SJCRH30 (cell line): ENCODE data around the gene NDRG2. TPM values are rescaled to one million over a fixed set of nuclear protein-coding genes. Genes with fewer than 3 reads are reported as not detected.

Experiments used
- DNase-seq, 2 experiments: peaks; one replicate each; pipeline ENCODE4 v3.0.0-alpha.2; 2015 to 2020
- H3K27ac ChIP-seq: fragments of 250-450 bp; sonication (Bioruptor Pico); 2 replicates; pipeline ENCODE4 v1.5.1; 2020; ENCODE audit warnings: mild to moderate bottlenecking, moderate library complexity
- H3K27me3 ChIP-seq: fragments of 250-450 bp; sonication (Bioruptor Pico); 2 replicates; pipeline ENCODE4 v1.5.1; 2020; ENCODE audit warnings: mild to moderate bottlenecking, moderate library complexity
- H3K36me3 ChIP-seq: fragments of 250-450 bp; sonication (Bioruptor Pico); 2 replicates; pipeline ENCODE4 v1.5.1; 2020; ENCODE audit warnings: mild to moderate bottlenecking, moderate library complexity
- H3K4me1 ChIP-seq: fragments of 250-450 bp; sonication (Bioruptor Pico); 2 replicates; pipeline ENCODE4 v1.5.1; 2020; ENCODE audit warnings: mild to moderate bottlenecking, moderate library complexity
- H3K4me3 ChIP-seq: fragments of 250-450 bp; sonication (Bioruptor Pico); 2 replicates; pipeline ENCODE4 v1.5.1; 2020; ENCODE audit warnings: mild to moderate bottlenecking, moderate library complexity
- H3K9me3 ChIP-seq: fragments of 250-450 bp; sonication (Bioruptor Pico); replicated peaks from 2 replicates; pipeline ENCODE4 v1.5.1; 2020; ENCODE audit warnings: mild to moderate bottlenecking, moderate library complexity
- total RNA-seq: library from RNA; depleted of rRNA; stranded (reverse); fragments of >200 nt; shearing (Covaris generic); gene quantifications from 2 replicates; pipeline ENCODE4 v1.2.3, GENCODE V29; 2014

Gene NDRG2
- total RNA-seq, 1 experiment from 2014 or later, result 5.8 TPM

GRCh38 chr14:21060614-21061346 lies 35.9 kb upstream of the NDRG2 start:
- Histone ChIP-seq H3K4me3 (no peak overlapping the region), H3K36me3 (no peaks in the 10 kb centered on the region), H3K27ac (no peak overlapping the region), H3K4me1 (no peaks in the 10 kb centered on the region; the same call in 1 of the 2 replicates), H3K27me3 (0 out of 2 replicates have a peak, but pooled peaks cover 8% of the 10 kb centered on the region), H3K9me3 (no peaks in the 10 kb centered on the region)
- no peak for DNase-seq

- Histone ChIP-seq H3K9me3 (no peaks in the 10 kb centered on the region), H3K27ac (no peak overlapping the region), H3K27me3 (0 out of 2 replicates have a peak, but pooled peaks cover 8% of the 10 kb centered on the region), H3K4me1 (no peaks in the 10 kb centered on the region; the same call in 1 of the 2 replicates), H3K36me3 (no peaks in the 10 kb centered on the region), H3K4me3 (no peak overlapping the region)
- DNase-seq, result no peak
Measured at GRCh38 chr14:21059842-21060613, 35.2 kb upstream of the NDRG2 start.

DNA sequence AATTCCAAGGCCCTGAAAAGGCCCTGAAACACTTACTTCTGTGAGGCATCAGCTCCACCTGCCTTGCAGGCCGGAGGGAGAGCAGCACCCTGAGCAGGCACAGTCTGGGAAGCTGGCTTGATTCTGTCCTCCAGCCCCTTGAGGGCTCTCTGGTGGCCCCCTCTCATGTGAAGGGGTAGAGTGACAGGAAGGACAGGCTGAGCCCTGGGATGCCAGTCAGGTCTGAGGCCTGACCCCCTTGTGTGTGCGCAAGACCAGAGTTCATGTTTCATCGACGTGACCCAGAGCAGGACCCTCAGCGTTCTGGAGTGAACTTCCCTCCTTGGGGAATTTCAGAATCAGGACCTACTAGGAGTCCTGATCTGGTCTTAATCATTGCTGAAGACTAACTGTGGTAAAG lies 34.0 kb upstream of the NDRG2 start:
- DNase-seq, result no peak
- H3K27ac ChIP-seq, result no peak overlapping the region
- H3K36me3 ChIP-seq, result no peaks in the 10 kb centered on the region
- H3K27me3 ChIP-seq, result peaks cover 12% of the 10 kb centered on the region; the same call in 1 of the 2 replicates
- H3K4me3 ChIP-seq, result no peak overlapping the region
- H3K9me3 ChIP-seq, result no peaks in the 10 kb centered on the region
- no peaks in the 10 kb centered on the region; the same call in 1 of the 2 replicates for H3K4me1 ChIP-seq

DNA sequence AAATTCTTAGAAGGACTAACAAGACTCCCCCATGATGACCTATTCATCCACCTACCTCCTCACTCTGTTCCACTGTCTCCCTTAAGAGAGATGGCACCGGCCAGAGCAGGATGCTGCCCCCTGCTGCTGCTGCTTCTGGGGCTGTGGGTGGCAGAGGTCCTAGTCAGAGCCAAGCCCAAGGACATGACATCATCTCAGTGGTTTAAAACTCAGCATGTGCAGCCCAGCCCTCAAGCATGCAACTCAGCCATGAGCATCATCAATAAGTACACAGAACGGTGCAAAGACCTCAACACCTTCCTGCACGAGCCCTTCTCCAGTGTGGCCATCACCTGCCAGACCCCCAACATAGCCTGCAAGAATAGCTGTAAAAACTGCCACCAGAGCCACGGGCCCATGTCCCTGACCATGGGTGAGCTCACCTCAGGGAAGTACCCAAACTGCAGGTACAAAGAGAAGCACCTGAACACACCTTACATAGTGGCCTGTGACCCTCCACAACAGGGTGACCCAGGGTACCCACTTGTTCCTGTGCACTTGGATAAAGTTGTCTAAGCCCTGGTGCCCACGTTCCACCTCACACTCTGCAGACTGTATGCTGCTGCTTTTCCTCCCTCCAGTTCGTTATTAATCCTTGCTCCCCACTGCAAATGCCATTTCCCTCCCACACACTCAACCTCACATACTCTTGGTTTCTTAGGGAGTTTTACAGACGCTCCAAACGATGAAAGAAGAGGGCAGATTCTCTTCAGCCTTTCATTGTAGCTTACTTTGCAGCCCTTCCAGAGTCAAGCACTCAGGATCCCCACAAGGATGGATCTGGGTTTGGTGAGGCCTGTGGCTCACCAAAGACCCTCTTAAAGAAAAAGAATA lies 33.2 kb upstream of the NDRG2 start, which contains the start of gene RNASE8:
TSS of gene RNASE8 (plus strand) at position 20 of the 873 bp plus-strand sequence. CDS start at position 91, 71 bp downstream.
- peaks cover 12% of the 10 kb centered on the region; the same call in 1 of the 2 replicates for H3K27me3 ChIP-seq
- H3K36me3 ChIP-seq, result no peaks in the 10 kb centered on the region
- H3K9me3 ChIP-seq, result no peaks in the 10 kb centered on the region
- H3K27ac ChIP-seq, result no peak within 1 kb of the TSS
- no peak within 1 kb of the TSS for H3K4me3 ChIP-seq
- no peaks in the 10 kb centered on the region for H3K4me1 ChIP-seq
- no peak for DNase-seq

DNA sequence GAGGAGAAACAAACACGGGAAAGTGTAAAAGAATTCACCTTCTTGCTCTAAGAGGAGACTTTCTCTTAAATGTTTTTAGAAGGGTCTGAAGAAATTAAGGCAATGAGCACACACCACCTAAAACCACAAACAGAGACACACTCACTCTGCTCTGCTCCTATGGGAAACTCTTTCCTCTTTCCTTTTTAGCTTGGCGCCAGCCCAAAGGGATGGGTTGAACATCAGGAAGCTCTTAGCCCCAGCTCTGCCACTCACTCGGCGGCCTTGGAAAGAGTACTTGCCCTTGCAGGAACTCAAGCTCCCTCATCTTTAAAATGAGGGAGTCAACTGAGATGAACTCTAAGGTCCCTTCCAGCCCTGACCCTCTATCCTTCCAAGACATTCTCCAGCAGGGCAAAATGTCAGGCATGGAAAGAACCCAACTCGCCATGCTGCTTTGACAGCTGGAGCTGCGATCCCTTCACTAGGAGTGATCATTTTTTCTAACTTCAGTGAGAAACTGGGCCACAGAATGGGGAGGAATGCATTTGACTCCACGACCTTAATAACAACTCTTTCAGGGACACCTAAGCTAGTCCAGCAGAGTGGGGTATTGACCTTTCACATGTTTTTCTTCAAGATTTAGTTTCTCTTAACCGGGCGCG lies 31.8 kb upstream of the NDRG2 start:
- Histone ChIP-seq H3K27ac (no peak overlapping the region), H3K36me3 (no peaks in the 10 kb centered on the region)
- DNase-seq, result no peak

GRCh38 chr14:21055432-21056117 lies 30.7 kb upstream of the NDRG2 start:
- peaks cover 5% of the 10 kb centered on the region; the same call in 1 of the 2 replicates for H3K27me3 ChIP-seq
- no peaks in the 10 kb centered on the region for H3K4me1 ChIP-seq
- no peak overlapping the region for H3K27ac ChIP-seq

More for the DNA sequence above, 31.8 kb upstream of the NDRG2 start:
- Histone ChIP-seq H3K4me1 (no peaks in the 10 kb centered on the region), H3K9me3 (no peaks in the 10 kb centered on the region), H3K27me3 (peaks cover 8% of the 10 kb centered on the region; the same call in 1 of the 2 replicates), H3K4me3 (no peak overlapping the region)

GRCh38 chr14:21054768-21055145 lies 29.9 kb upstream of the NDRG2 start:
- no peaks in the 10 kb centered on the region for H3K36me3 ChIP-seq
- no peak for DNase-seq
- H3K4me3 ChIP-seq, result no peak overlapping the region
- no peak overlapping the region for H3K27ac ChIP-seq
- H3K27me3 ChIP-seq, result peaks cover 4% of the 10 kb centered on the region; the same call in 1 of the 2 replicates
- no peaks in the 10 kb centered on the region for H3K4me1 ChIP-seq
- no peaks in the 10 kb centered on the region for H3K9me3 ChIP-seq

More at GRCh38 chr14:21055432-21056117, 30.7 kb upstream of the NDRG2 start:
- Histone ChIP-seq H3K9me3 (no peaks in the 10 kb centered on the region), H3K4me3 (no peak overlapping the region), H3K36me3 (no peaks in the 10 kb centered on the region)
- DNase-seq, result no peak

DNA sequence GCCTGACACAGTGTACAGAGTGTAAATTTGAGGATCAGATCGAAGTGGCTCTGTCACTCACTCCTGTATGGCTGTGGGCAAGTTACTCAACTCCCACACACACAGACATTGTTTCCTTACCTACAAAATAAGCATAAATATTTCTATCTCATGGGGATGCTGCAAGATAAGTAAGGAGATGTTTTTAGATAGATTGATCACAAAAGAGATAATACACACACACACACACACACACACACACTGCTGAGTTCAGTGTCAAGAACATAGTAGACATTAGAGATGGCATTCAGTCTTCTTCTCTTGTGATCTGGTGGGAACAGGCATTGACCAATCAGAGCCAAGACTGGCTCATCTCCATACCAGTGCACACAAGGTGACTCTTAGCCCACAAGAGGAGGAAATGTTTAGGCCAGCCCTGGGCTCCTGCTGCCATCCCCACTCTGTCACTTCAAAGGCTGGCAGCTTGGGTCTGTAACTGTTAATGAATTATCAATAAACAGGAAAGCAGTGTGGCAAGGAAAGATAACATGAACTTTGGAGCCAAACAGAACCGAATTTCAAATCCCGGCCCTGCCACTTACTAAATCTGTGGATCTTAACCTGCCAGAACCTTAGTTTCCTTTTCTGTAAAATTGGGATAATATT lies 29.4 kb upstream of the NDRG2 start:
- H3K27ac ChIP-seq, result no peak overlapping the region
- no peaks in the 10 kb centered on the region for H3K4me1 ChIP-seq
- H3K9me3 ChIP-seq, result no peaks in the 10 kb centered on the region
- DNase-seq, result no peak
- no peaks in the 10 kb centered on the region for H3K36me3 ChIP-seq
- H3K27me3 ChIP-seq, result peaks cover 4% of the 10 kb centered on the region; the same call in 1 of the 2 replicates
- no peak overlapping the region for H3K4me3 ChIP-seq

GRCh38 chr14:21053184-21054122 lies 28.6 kb upstream of the NDRG2 start:
- Histone ChIP-seq H3K36me3 (no peaks in the 10 kb centered on the region), H3K4me1 (no peaks in the 10 kb centered on the region)
- no peak for DNase-seq

DNA sequence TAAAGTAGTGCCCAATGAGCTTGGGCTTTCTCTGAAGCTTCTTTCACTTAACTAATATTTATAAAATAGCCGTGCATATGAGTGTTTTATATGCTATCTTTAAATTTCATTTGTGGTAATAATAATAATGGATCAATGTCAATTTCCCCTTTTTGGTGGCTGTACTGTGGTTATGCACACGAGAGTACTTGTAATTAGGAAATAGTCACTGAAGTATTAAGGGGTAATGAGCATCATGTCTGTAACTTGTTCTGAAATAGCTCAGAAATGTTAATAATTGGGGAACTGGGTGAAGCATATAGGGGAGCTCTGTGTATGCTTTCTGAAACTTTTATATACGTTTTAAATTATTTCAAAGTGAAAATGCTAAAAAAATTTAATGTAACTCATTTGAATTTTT lies 25.7 kb upstream of the NDRG2 start:
- Histone ChIP-seq H3K9me3 (no peaks in the 10 kb centered on the region), H3K4me3 (no peak overlapping the region), H3K4me1 (no peaks in the 10 kb centered on the region), H3K36me3 (no peaks in the 10 kb centered on the region), H3K27ac (no peak overlapping the region), H3K27me3 (peaks cover 4% of the 10 kb centered on the region; the same call in 1 of the 2 replicates)
- DNase-seq, result no peak

More at GRCh38 chr14:21053184-21054122, 28.6 kb upstream of the NDRG2 start:
- Histone ChIP-seq H3K4me3 (no peak overlapping the region), H3K9me3 (no peaks in the 10 kb centered on the region), H3K27me3 (peaks cover 4% of the 10 kb centered on the region; the same call in 1 of the 2 replicates), H3K27ac (no peak overlapping the region)

DNA sequence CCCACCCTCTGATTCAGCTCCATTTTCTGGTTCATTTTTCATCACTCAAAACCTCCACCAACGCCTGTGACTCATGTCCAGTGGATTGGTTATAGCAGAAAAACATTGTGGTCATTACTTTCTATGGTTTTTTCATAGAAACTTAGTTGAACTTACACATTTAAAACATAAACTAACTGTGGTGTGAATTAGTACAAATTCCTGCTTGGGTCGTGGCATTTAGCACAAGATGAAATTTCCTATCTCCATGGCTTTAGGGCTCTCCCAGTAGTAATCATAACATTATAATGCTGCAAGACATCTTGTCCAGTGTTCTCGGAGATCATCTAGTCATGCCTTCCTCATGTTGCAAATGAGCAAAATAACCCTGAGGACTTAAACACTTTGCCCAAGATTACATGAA lies 24.4 kb upstream of the NDRG2 start:
- Histone ChIP-seq H3K36me3 (no peaks in the 10 kb centered on the region), H3K4me3 (no peak overlapping the region), H3K4me1 (peaks cover 2% of the 10 kb centered on the region; the same call in 1 of the 2 replicates), H3K9me3 (no peaks in the 10 kb centered on the region), H3K27me3 (no peaks in the 10 kb centered on the region), H3K27ac (no peak overlapping the region)
- DNase-seq, result no peak

DNA sequence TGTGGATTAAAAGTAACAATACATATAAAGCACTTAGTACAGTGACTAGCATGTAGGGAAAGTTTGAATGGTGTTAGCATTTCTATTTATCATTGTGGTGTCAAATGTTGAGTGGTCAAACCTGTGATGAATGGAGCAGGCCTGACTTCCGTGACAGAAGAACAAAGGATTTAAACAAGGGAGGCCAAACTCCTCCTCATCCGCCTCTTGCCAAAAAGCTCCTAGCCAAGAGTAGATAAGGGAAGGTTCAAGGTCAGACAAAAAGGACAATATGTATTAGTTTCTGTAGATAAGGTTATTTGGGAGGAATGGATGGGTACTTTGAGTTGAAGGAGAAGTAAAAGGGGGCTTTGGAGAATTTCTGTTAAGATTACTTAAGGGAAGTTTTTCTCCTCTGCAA lies 23.8 kb upstream of the NDRG2 start:
- Histone ChIP-seq H3K36me3 (no peaks in the 10 kb centered on the region), H3K4me3 (no peak overlapping the region), H3K4me1 (peaks cover 8% of the 10 kb centered on the region), H3K27ac (no peak overlapping the region), H3K27me3 (no peaks in the 10 kb centered on the region), H3K9me3 (no peaks in the 10 kb centered on the region)
- no peak for DNase-seq
